ENCODE results near the gene SELENOV. TPM values are rescaled to one million over a fixed set of nuclear protein-coding genes. Genes with fewer than 3 reads are reported as not detected.

SELENOV gene, protein sequence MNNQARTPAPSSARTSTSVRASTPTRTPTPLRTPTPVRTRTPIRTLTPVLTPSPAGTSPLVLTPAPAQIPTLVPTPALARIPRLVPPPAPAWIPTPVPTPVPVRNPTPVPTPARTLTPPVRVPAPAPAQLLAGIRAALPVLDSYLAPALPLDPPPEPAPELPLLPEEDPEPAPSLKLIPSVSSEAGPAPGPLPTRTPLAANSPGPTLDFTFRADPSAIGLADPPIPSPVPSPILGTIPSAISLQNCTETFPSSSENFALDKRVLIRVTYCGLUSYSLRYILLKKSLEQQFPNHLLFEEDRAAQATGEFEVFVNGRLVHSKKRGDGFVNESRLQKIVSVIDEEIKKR
- not detected in 2 replicates for total RNA-seq

DNA sequence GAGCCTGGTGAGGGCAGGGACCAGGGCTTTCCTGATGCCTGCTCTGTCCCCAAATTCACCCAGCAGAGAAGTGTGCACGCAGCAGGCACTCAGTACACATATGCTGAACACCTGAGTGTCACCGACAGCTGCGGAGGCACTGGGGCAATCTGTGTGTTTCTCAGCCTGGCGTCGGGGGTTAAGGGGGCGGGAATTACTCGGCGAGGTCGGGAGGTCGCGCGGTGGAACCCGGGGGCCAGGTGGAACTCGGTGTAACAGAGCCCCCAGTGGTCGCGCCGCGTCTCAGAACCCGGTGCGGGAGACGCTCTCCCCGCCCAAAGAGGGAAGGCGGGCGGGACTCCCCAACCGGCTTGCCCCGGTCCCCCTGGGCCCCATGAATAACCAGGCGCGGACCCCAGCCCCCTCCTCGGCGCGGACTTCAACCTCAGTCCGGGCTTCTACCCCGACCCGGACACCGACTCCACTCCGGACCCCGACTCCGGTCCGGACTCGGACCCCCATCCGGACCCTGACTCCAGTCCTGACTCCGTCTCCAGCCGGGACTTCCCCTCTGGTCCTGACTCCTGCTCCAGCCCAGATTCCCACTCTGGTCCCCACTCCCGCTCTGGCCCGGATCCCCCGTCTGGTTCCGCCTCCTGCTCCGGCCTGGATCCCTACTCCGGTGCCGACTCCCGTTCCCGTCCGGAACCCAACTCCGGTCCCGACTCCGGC is at the start of gene SELENOV:
Gene SELENOV, plus strand, starts transcription at position 300 of the 711 bp plus-strand sequence. Its CDS starts 74 bp downstream, at position 374.

GRCh38 chr19:39480337-39481228 is 34.4 kb upstream of the SELENOV start, which contains the start of gene TIMM50:
Gene TIMM50 (plus strand): TSS chr19:39480838. CDS start chr19:39480854, 16 bp downstream.

DNA sequence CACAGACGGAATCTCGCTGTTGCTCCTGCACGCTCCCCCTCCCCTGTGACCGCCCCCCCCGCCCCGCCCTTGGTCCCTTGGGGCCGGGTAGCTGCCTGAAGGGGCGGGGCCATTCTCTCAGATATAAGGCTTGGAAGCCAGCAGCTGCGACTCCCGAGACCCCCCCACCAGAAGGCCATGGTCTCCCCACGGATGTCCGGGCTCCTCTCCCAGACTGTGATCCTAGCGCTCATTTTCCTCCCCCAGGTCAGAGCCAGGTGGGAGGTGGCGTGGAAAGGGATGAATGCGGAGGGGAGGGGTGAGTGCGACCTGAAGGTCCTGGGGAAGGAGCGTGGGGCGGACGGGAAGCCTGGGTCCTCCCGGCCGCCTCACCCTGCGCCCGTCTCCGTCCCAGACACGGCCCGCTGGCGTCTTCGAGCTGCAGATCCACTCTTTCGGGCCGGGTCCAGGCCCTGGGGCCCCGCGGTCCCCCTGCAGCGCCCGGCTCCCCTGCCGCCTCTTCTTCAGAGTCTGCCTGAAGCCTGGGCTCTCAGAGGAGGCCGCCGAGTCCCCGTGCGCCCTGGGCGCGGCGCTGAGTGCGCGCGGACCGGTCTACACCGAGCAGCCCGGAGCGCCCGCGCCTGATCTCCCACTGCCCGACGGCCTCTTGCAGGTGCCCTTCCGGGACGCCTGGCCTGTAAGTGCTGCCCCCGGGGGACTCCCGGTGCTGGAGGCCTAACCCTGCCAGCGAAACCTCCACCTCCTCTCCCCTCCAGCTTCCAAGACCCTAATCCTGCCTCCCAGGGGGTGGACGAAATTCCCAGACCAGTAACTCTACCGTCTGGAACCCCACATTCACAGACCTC is 15.9 kb upstream of the SELENOV start, which contains the start of gene DLL3:
Gene DLL3, plus strand, starts transcription at position 150 of the 845 bp plus-strand sequence. Its CDS starts 28 bp downstream, at position 178.

DNA sequence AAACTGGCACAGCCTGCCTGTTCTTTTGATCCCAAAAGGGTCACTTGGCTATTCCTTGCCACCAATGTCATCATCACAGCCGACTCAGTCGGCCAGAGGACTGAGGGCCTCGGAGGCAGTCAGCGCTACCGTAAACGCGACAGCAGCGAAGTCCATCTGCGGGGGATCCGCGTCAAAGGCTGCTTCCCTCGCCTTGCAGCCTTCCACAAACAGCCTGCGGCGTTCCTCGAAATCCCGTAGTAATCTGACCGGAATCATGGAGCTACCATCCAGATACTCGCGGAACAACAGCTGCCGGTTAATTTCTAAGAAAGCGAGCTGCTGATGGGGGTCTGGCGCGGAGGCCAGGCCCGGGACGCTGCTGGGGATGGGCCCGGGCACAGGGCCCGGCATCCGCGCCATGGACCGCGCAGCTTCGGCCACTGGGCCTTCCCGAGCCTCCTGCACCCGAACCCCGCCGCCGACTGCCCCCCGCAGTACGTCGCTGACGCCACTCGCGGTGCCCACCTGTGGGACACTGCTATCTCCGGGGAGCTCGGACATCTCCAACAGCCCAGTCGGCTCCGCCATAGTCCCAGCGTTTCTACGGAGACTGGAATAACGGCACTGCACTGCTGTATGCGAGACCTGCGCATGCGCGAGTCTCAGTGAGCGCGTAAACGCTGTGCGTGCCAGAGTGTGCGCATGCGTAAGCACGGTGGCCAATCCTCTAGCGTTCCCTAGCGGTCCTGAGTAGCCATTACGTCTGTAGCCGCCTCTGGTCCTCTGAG is 17.5 kb downstream of the SELENOV start, which contains the start of gene EID2B:
Gene EID2B, minus strand, starts transcription at position 620 of the 770 bp plus-strand sequence. Its CDS starts 50 bp downstream, at position 570.

DNA sequence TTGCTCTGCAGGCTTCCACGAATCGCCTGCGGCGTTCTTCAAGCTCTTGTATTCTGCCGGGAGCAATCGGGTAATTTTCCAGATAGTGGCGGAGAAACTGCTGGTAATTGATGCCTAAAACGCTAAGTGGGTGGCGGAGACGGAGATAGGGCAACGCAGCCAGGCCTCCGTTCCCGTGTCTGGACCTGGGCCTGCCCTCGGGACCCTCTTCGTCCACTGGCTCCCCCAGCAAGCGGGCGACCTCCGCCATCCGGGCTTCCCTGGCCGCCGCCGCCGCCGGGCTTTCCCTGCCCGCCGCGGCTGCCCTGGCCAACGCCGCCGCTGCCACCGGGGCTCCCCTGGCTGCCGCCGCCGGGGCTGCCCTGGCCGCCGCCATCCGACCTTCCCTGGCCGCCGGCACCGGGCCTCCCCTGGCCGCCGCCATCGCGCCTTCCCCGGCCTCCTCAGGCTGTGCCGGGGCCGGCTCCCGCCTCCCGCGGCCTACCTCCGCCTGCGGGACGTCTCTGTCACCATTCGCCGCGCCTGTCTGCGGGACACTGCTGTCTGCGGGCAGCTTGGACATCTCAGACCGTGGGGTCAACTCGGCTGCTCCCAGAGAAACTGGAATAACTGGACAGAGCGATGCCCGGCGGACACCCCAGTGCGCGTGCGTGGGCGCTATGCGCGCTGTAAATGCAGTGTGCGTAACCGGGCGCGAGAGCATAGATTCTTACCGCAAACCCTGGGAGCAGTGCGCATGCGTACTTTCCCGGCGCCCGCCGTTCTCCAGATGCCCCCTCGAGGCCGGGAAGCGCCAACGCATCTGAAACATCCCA is 24.8 kb downstream of the SELENOV start, which contains the start of gene EID2:
Gene EID2, minus strand, starts transcription at position 644 of the 815 bp plus-strand sequence. Its CDS starts 82 bp downstream, at position 562.

Other genes starting within 250 kb of the SELENOV start
- gene IFNL2, start 246.7 kb upstream of the SELENOV start, total RNA-seq: not detected in 2 replicates
- not detected in 2 replicates for gene IFNL1, start 218.7 kb upstream of the SELENOV start, total RNA-seq
- 0.39 TPM in 1 of 2 replicates, not detected in the other for gene LRFN1, start 194.3 kb upstream of the SELENOV start, total RNA-seq
- gene GMFG, start 179.1 kb upstream of the SELENOV start, total RNA-seq: not detected in 2 replicates
- 64.0 and 66.7 TPM in 2 replicates for gene SAMD4B, start 172.7 kb upstream of the SELENOV start, total RNA-seq
- gene PAF1, start 124.0 kb upstream of the SELENOV start, total RNA-seq: 39.3 and 44.9 TPM in 2 replicates
- gene MED29, start 123.8 kb upstream of the SELENOV start, total RNA-seq: 18.1 and 20.9 TPM in 2 replicates
- gene ZFP36, start 108.3 kb upstream of the SELENOV start, total RNA-seq: 16.2 and 16.9 TPM in 2 replicates
- 17.5 and 29.4 TPM in 2 replicates for gene PLEKHG2, start 102.5 kb upstream of the SELENOV start, total RNA-seq
- 123 and 173 TPM in 2 replicates for gene RPS16, start 79.2 kb upstream of the SELENOV start, total RNA-seq
- 84.8 and 94.0 TPM in 2 replicates for gene SUPT5H, start 69.6 kb upstream of the SELENOV start, total RNA-seq
- gene TIMM50, start 34.3 kb upstream of the SELENOV start, total RNA-seq: 35.3 and 58.7 TPM in 2 replicates
- under 0.01 TPM in 1 of 2 replicates, not detected in the other for gene DLL3, start 16.2 kb upstream of the SELENOV start, total RNA-seq
- gene EID2B, start 17.7 kb downstream of the SELENOV start, total RNA-seq: 1.1 and 1.2 TPM in 2 replicates
- 6.3 and 14.4 TPM in 2 replicates for gene EID2, start 25.0 kb downstream of the SELENOV start, total RNA-seq
- not detected in 2 replicates for gene LGALS13, start 87.4 kb downstream of the SELENOV start, total RNA-seq
- not detected in 2 replicates for gene LGALS16, start 140.8 kb downstream of the SELENOV start, total RNA-seq
- not detected in 2 replicates for gene LGALS14, start 189.3 kb downstream of the SELENOV start, total RNA-seq
- gene CLC, start 222.9 kb downstream of the SELENOV start, total RNA-seq: not detected in 2 replicates